ENCODE measurements around the gene PHF21A. TPM values are rescaled to one million over a fixed set of nuclear protein-coding genes. Genes with fewer than 3 reads are reported as not detected.

PHF21A gene
- polyA plus RNA-seq, 3 donors = 6.2 to 95.2 (median 14.0) TPM

DNA sequence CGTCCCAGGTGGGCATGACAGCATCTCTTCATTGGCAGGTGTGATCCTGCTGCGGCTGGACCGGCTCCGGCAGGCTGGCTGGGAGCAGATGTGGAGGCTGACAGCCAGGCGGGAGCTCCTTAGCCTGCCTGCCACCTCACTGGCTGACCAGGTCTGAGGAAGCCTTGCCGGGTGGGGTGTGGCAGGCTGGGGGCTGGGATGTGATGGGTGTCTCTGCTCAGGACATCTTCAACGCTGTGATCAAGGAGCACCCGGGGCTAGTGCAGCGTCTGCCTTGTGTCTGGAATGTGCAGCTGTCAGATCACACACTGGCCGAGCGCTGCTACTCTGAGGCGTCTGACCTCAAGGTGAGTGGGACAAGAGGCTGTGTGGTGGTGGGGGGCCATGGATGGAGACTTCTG is 195.3 kb downstream of the PHF21A start:
- Histone ChIP-seq H3K27me3 (ENCODE audit: control insufficient read depth in 2 of 2, insufficient read depth in 2 of 2, low read length in 2 of 2) (peaks cover 6 to 22% of the 10 kb centered on the region in 2 donors), H3K27ac (ENCODE audit: low read depth in 1 of 2, low read length in 2 of 2) (no peak overlapping the region), H3K4me1 (ENCODE audit: control insufficient read depth in 1 of 2, insufficient read depth in 2 of 2, low read length in 2 of 2) (peaks cover 26 to 38% of the 10 kb centered on the region in 2 donors), H3K4me2 (replicated peaks; ENCODE audit: extremely low read depth, low read length, poor library complexity, severe bottlenecking) (no peak overlapping the region), H3K79me2 (ENCODE audit: insufficient read depth, low read length) (peaks cover 7% of the 10 kb centered on the region), H3K36me3 (replicated peaks in 1 of 2; ENCODE audit: control insufficient read depth in 1 of 2, insufficient read depth in 2 of 2, low read length in 2 of 2) (no peaks in the 10 kb centered on the region), H3K9me3 (replicated peaks in 1 of 2; ENCODE audit: control insufficient read depth in 1 of 2, insufficient read depth in 1 of 2, low read length in 2 of 2) (no peaks in the 10 kb centered on the region), H3K9ac (ENCODE audit: insufficient read depth, low read length, poor library complexity, severe bottlenecking) (no peak overlapping the region), H4K20me1 (ENCODE audit: insufficient read depth, low read length) (peaks cover 25% of the 10 kb centered on the region), H3K4me3 (replicated peaks in 1 of 3; ENCODE audit: low read depth in 2 of 3, low read length in 3 of 3) (no peak overlapping the region), H2AFZ (ENCODE audit: insufficient read depth, low read depth, low read length, poor library complexity, severe bottlenecking) (no peak overlapping the region)
- Mint-ChIP-seq H3K27me3 (ENCODE audit: low read depth in 3 of 3) (peaks cover 19 to 31% (median 27%) of the 10 kb centered on the region in 3 donors), H3K36me3 (peaks cover 9 to 16% of the 10 kb centered on the region in 2 donors), H3K4me3 (no peak overlapping the region), H3K4me1 (peaks cover 42% of the 10 kb centered on the region), H3K9me3 (peaks cover 0 to 10% (median 6%) of the 10 kb centered on the region in 7 donors), H3K27ac (no peak overlapping the region)
- WGBS (ENCODE audit: insufficient coverage) = 100% methylated on average over 8 of the region's 12 CpGs
- TF ChIP-seq, protein P1, sequence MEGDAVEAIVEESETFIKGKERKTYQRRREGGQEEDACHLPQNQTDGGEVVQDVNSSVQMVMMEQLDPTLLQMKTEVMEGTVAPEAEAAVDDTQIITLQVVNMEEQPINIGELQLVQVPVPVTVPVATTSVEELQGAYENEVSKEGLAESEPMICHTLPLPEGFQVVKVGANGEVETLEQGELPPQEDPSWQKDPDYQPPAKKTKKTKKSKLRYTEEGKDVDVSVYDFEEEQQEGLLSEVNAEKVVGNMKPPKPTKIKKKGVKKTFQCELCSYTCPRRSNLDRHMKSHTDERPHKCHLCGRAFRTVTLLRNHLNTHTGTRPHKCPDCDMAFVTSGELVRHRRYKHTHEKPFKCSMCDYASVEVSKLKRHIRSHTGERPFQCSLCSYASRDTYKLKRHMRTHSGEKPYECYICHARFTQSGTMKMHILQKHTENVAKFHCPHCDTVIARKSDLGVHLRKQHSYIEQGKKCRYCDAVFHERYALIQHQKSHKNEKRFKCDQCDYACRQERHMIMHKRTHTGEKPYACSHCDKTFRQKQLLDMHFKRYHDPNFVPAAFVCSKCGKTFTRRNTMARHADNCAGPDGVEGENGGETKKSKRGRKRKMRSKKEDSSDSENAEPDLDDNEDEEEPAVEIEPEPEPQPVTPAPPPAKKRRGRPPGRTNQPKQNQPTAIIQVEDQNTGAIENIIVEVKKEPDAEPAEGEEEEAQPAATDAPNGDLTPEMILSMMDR (IDR thresholded peaks at IDR 0.05) = no peak
- DNase-seq = no peak
- intact Hi-C loops (cut with micrococcal nuclease) = no loop called here

GRCh38 chr11:45925550-45925949 is 195.7 kb downstream of the PHF21A start:
- no peak overlapping the region for H3K4me3 Mint-ChIP-seq
- Histone ChIP-seq H3K4me2 (replicated peaks; ENCODE audit: extremely low read depth, low read length, poor library complexity, severe bottlenecking) (no peak overlapping the region), H3K9ac (ENCODE audit: insufficient read depth, low read length, poor library complexity, severe bottlenecking) (no peak overlapping the region), H3K4me1 (ENCODE audit: control insufficient read depth in 1 of 2, insufficient read depth in 2 of 2, low read length in 2 of 2) (peaks cover 21 to 33% of the 10 kb centered on the region in 2 donors), H2AFZ (ENCODE audit: insufficient read depth, low read depth, low read length, poor library complexity, severe bottlenecking) (no peak overlapping the region), H3K9me3 (replicated peaks in 1 of 2; ENCODE audit: control insufficient read depth in 1 of 2, insufficient read depth in 1 of 2, low read length in 2 of 2) (no peaks in the 10 kb centered on the region), H3K79me2 (ENCODE audit: insufficient read depth, low read length) (peaks cover 6% of the 10 kb centered on the region), H3K36me3 (replicated peaks in 1 of 2; ENCODE audit: control insufficient read depth in 1 of 2, insufficient read depth in 2 of 2, low read length in 2 of 2) (no peaks in the 10 kb centered on the region), H3K4me3 (replicated peaks in 1 of 3; ENCODE audit: low read depth in 2 of 3, low read length in 3 of 3) (no peak overlapping the region), H4K20me1 (ENCODE audit: insufficient read depth, low read length) (peaks cover 20% of the 10 kb centered on the region), H3K27me3 (ENCODE audit: control insufficient read depth in 2 of 2, insufficient read depth in 2 of 2, low read length in 2 of 2) (peaks cover 6 to 23% of the 10 kb centered on the region in 2 donors), H3K27ac (ENCODE audit: low read depth in 1 of 2, low read length in 2 of 2) (no peak overlapping the region)
- no CpG with 5 or more reads among the region's 3 CpGs for WGBS (ENCODE audit: insufficient coverage)
- peaks cover 19 to 35% (median 32%) of the 10 kb centered on the region in 3 donors for H3K27me3 Mint-ChIP-seq (ENCODE audit: low read depth in 3 of 3)
- H3K36me3 Mint-ChIP-seq = peaks cover 9 to 12% of the 10 kb centered on the region in 2 donors
- H3K27ac Mint-ChIP-seq = no peak overlapping the region
- H3K9me3 Mint-ChIP-seq = peaks cover 0 to 10% (median 6%) of the 10 kb centered on the region in 7 donors
- intact Hi-C loops (cut with micrococcal nuclease) = no loop called here
- H3K4me1 Mint-ChIP-seq = peaks cover 37% of the 10 kb centered on the region
- no peak for DNase-seq
- TF ChIP-seq, protein P1 (IDR thresholded peaks at IDR 0.05) = no peak

Measured in CD14-positive monocyte (primary cell).